ENCODE measurements around the gene RCOR2.

Gene RCOR2

GRCh38 chr11:63929616-63930015 is 12.7 kb upstream of the RCOR2 start:
- TF ChIP-seq, protein P1, sequence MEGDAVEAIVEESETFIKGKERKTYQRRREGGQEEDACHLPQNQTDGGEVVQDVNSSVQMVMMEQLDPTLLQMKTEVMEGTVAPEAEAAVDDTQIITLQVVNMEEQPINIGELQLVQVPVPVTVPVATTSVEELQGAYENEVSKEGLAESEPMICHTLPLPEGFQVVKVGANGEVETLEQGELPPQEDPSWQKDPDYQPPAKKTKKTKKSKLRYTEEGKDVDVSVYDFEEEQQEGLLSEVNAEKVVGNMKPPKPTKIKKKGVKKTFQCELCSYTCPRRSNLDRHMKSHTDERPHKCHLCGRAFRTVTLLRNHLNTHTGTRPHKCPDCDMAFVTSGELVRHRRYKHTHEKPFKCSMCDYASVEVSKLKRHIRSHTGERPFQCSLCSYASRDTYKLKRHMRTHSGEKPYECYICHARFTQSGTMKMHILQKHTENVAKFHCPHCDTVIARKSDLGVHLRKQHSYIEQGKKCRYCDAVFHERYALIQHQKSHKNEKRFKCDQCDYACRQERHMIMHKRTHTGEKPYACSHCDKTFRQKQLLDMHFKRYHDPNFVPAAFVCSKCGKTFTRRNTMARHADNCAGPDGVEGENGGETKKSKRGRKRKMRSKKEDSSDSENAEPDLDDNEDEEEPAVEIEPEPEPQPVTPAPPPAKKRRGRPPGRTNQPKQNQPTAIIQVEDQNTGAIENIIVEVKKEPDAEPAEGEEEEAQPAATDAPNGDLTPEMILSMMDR (IDR thresholded peaks at IDR 0.05; ENCODE audit: low read length, missing control alignments), result no peak
- no peak overlapping the region for H3K4me3 ChIP-seq (replicated peaks; ENCODE audit: low read depth, low read length)
- DNase-seq (ENCODE audit: low read depth), result no peak

DNA sequence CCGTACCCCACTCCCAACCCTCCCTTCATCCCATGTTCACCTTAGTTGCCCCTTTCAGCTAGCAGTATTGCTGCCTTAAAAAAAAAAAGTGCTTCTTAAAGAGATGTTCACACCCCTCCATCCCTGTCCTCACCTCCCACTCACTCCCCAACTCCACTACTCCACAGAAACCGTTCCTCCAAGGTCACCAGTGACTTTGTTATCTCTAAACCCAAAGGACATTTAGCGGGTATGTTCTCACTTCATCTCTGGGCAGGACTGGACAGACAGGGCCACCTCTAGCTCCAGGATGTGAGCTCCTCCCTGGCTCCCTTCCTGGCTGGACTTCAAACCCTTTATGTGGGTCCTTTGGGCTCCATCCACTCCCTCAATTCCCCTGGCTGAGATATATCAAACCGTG is 6.4 kb upstream of the RCOR2 start:
- H3K4me3 ChIP-seq (replicated peaks; ENCODE audit: low read depth, low read length), result no peak overlapping the region
- TF ChIP-seq, protein P1 (IDR thresholded peaks at IDR 0.05; ENCODE audit: low read length, missing control alignments), result no peak
- DNase-seq (ENCODE audit: low read depth), result no peak

DNA sequence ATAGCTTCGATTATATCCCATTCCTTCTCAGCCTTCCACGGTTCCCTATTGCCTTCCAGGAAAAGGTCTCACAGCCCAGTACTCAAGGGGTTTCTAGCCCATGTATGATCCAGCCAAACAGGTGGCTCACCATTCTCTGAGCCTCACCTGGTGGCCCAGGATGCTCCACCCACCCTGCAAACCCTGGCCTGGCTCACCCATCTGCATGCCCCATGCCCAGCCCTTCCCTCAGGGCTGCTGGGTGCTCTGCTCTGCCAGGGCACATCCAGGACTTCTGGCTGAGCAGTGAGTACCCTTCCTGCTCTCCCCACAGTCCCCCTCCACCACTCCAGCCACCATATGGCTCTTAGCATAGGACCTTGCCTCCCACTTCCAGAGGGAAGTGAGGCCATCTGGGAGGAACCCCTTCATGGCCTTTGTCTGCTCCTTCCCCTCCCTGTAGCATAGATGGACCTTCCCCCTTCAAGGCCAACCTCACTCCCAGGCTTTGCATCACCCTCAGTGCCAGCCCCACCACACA is 5.8 kb upstream of the RCOR2 start:
- no peak overlapping the region for H3K4me3 ChIP-seq (replicated peaks; ENCODE audit: low read depth, low read length)
- TF ChIP-seq, protein P1 (IDR thresholded peaks at IDR 0.05; ENCODE audit: low read length, missing control alignments), result no peak
- no peak for DNase-seq (ENCODE audit: low read depth)

- TF ChIP-seq, protein P1 (IDR thresholded peaks at IDR 0.05; ENCODE audit: low read length, missing control alignments), result peak; percentile 52
- DNase-seq (ENCODE audit: low read depth), result no peak
- H3K4me3 ChIP-seq (replicated peaks; ENCODE audit: low read depth, low read length), result no peak overlapping the region
Observed at GRCh38 chr11:63920939-63921417, 4.0 kb upstream of the RCOR2 start.

DNA sequence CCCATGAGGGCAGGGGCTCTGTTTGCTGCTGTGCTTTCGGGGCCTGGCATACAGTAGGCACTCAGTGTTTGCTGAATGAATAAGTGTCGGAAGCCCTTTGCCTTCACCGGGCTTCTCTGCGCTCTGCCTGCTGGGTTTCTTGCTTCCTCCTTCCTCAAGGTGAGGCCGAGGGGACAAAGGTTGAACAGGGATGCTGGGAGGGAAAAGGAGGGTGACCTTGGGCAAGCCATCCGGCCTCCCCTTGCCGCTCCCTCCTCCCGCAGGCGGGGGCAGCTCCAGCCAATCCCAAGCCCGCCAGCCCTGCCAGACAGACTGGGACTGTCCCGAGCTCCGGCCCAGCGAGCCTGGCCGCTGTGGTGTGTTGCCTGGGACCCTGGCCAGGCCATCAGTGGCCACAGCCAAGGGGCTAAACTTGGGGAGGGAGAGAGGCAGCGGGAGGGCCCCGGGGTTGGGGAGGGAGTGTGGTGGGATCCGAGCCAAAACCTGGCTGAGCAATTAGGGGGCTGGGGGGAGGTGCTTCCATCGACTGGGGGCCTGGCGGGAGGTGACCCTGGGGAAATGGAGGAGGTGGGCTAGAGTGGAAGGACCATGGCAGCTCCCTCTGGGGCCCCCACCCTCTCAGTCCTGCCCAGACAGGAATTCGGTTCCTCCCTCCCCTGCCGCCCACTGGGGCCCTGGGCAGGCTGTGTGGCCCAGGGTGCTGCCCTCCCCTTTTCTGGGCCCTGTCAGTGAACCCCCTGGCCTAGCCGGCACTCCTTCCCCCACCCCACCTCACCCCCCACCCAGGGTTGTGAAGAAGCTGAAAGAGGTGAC is 3.4 kb upstream of the RCOR2 start:
- no peak overlapping the region for H3K4me3 ChIP-seq (replicated peaks; ENCODE audit: low read depth, low read length)
- peak; percentile 20 for DNase-seq (ENCODE audit: low read depth)
- TF ChIP-seq, protein P1 (IDR thresholded peaks at IDR 0.05; ENCODE audit: low read length, missing control alignments), result no peak

DNA sequence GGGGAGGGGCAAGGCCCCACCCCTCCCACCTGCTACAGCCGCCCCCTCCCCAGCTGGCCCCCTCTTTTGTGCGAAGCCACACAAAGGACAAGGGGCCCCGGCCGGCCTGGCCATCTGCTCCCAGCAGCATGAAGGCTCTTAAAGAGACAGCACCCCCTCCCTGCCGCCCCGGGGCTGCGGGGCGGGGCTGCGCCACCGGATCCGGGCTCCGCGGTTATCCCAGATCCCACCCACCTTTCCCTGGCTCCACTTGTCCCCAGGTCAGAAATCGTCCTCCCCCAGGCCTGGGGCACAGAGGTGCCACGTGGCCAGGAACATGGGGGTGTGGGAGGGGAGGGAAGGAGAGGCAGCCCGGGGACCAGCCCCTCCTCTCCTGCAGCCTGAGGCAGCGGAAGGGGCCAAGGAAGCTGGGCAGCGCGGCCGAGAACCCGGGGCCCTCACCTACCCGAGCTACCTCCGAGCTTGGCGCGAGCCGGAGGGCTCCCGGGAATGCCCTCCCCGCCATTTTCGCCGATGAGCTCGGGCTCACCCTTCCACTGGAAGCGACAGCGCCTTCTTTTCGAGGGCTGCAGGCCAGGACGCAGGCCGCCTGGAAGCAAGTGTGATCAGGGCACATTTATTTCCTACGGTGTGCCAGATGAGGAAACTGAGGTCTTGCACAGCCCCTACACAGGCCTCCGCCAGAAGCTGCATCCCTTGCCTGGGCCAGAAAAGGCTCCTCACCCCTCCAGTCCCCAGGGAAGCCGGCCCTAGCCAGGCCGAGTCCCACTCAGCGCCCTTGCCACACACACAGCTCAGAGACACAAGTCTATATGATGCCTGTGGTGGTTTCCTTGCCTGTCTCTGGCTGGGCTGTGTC is 2.5 kb upstream of the RCOR2 start:
- DNase-seq (ENCODE audit: low read depth), result no peak
- TF ChIP-seq, protein P1 (IDR thresholded peaks at IDR 0.05; ENCODE audit: low read length, missing control alignments), result no peak
- no peak overlapping the region for H3K4me3 ChIP-seq (replicated peaks; ENCODE audit: low read depth, low read length)
